HS-27A (cell line): Measurements from ENCODE around the gene CHTF8.

Experiments used
- DNase-seq: peaks from one replicate; pipeline ENCODE4 v3.0.0-alpha.2; 2012; ENCODE audit warnings: low read depth, missing footprints

Gene CHTF8

GRCh38 chr16:69085032-69085695 is 47.2 kb downstream of the CHTF8 start:
- DNase-seq: no peak

GRCh38 chr16:69084289-69084688 is 48.1 kb downstream of the CHTF8 start:
- DNase-seq: no peak

- DNase-seq: no peak
These were observed 49.0 kb downstream of the CHTF8 start for GRCh38 chr16:69083306-69083941.

- no peak for DNase-seq
These were observed 52.7 kb downstream of the CHTF8 start for GRCh38 chr16:69079697-69080096.

GRCh38 chr16:69078073-69078472 is 54.3 kb downstream of the CHTF8 start:
- no peak for DNase-seq

- peak; percentile 61 for DNase-seq
These were observed 55.1 kb downstream of the CHTF8 start for GRCh38 chr16:69077251-69077650.

- DNase-seq: peak; percentile 68
These were observed 59.1 kb downstream of the CHTF8 start for GRCh38 chr16:69073181-69073702.

- no peak for DNase-seq
These were observed 59.8 kb downstream of the CHTF8 start for GRCh38 chr16:69072640-69072974.

- no peak for DNase-seq
These were observed 61.4 kb downstream of the CHTF8 start for GRCh38 chr16:69071036-69071435.

- no peak for DNase-seq
These were observed 62.9 kb downstream of the CHTF8 start for GRCh38 chr16:69069504-69069903.
